ENCODE data around the gene FGFR2.

DNA sequence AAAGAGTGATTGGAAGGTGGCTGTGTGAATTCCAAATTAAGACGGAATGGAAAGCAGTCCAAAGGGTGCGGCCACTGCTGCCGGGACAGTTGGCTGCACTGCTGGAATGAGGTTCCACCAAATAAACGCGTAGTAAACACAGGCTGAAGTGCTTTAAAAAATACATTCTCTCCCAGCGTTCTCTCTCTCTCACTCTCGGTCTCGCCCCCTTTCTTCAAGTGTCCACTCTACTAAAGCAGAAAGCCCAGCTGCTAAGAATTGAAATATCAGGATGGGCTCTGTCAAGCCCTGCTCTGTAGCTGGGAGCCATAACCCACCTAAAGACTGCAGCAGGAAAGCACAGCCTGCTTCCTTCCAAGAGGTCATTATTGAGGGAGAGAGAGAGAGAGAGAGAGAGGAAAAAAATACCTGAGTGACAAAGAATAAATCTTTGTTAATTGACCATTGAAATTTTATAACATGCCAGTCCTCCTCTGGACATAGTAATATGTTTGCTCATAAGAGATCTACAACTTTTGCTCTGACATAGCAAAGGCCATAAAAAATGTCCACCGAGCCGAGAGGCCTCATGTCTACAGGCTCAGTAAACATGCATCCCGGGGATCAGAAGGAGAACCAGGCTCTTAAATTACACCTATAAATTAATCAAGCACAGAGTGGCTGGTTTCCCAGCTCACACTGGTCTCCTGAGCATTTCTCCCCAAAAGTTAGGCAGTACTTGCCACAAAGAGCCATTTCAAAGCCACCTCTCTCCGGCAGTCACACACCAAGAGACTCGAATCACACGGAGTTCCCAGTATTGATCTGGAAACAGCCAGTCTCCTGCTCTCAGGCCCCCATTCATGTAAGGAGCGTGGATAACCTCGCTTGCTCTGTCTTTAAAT lies 72.8 kb downstream of the FGFR2 start:
- TF ChIP-seq, protein P1, sequence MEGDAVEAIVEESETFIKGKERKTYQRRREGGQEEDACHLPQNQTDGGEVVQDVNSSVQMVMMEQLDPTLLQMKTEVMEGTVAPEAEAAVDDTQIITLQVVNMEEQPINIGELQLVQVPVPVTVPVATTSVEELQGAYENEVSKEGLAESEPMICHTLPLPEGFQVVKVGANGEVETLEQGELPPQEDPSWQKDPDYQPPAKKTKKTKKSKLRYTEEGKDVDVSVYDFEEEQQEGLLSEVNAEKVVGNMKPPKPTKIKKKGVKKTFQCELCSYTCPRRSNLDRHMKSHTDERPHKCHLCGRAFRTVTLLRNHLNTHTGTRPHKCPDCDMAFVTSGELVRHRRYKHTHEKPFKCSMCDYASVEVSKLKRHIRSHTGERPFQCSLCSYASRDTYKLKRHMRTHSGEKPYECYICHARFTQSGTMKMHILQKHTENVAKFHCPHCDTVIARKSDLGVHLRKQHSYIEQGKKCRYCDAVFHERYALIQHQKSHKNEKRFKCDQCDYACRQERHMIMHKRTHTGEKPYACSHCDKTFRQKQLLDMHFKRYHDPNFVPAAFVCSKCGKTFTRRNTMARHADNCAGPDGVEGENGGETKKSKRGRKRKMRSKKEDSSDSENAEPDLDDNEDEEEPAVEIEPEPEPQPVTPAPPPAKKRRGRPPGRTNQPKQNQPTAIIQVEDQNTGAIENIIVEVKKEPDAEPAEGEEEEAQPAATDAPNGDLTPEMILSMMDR (IDR thresholded peaks at IDR 0.05; ENCODE audit: low read depth, low read length), result no peak
- TF ChIP-seq EZH2phosphoT487 (IDR thresholded peaks at IDR 0.05; ENCODE audit: low read depth), result no peak

All from OCI-LY3 (cell line).